ENCODE data around the gene ABCD2.

The ABCD2 gene

GRCh38 chr12:39622306-39622705 is 2.7 kb upstream of the ABCD2 start:
- Histone ChIP-seq H3K27ac (no peak overlapping the region), H3K36me3 (replicated peaks) (no peaks in the 10 kb centered on the region), H3K27me3 (replicated peaks) (no peaks in the 10 kb centered on the region), H3K4me3 (ENCODE audit: low read depth, low read length) (no peak overlapping the region)
- TF ChIP-seq CTCF (IDR thresholded peaks at IDR 0.05; ENCODE audit: low read depth, low read length, missing control alignments): no peak
- DNase-seq: no peak
- in situ Hi-C loops (cut with HindIII; ENCODE audit: low pct_ligation_motif_present, low sequenced_read_pairs): no loop called here

GRCh38 chr12:39621670-39622069 is 2.1 kb upstream of the ABCD2 start:
- no peaks in the 10 kb centered on the region for H3K36me3 ChIP-seq (replicated peaks)
- no peaks in the 10 kb centered on the region for H3K27me3 ChIP-seq (replicated peaks)
- in situ Hi-C loops (cut with HindIII; ENCODE audit: low pct_ligation_motif_present, low sequenced_read_pairs): no loop called here
- DNase-seq: no peak
- no peak for TF ChIP-seq CTCF (IDR thresholded peaks at IDR 0.05; ENCODE audit: low read depth, low read length, missing control alignments)
- H3K4me3 ChIP-seq (ENCODE audit: low read depth, low read length): no peak overlapping the region
- H3K27ac ChIP-seq: no peak overlapping the region

GRCh38 chr12:39620659-39621658 is 1.4 kb upstream of the ABCD2 start:
- no peaks in the 10 kb centered on the region for H3K27me3 ChIP-seq (replicated peaks)
- no peak for DNase-seq
- no peak overlapping the region for H3K27ac ChIP-seq
- TF ChIP-seq CTCF (IDR thresholded peaks at IDR 0.05; ENCODE audit: low read depth, low read length, missing control alignments): no peak
- H3K36me3 ChIP-seq (replicated peaks): no peaks in the 10 kb centered on the region
- H3K4me3 ChIP-seq (ENCODE audit: low read depth, low read length): peak overlapping the region; percentile 64
- in situ Hi-C loops (cut with HindIII; ENCODE audit: low pct_ligation_motif_present, low sequenced_read_pairs): no loop called here

DNA sequence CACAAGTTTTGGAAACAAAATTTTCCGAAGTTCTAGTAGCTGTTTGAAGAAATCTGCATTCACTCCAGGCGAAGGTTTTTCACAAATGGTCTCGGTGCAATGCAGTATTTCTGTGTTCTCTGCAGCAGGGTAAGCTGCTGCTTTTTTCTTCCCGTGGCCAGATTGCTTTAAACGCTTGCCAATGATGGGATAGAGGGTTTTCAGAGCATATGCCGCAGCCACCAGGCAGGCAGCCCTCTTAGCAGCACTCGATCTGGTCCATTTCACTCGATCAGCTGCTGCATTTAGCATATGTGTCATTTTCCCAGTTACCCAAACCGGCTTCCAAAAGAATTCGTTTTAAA is 315 bp downstream of the ABCD2 start:
- Histone ChIP-seq H3K27ac (no peak overlapping the region), H3K36me3 (replicated peaks) (no peaks in the 10 kb centered on the region), H3K27me3 (replicated peaks) (no peaks in the 10 kb centered on the region), H3K4me3 (ENCODE audit: low read depth, low read length) (peak overlapping the region; percentile 64)
- DNase-seq: no peak
- in situ Hi-C loops (cut with HindIII; ENCODE audit: low pct_ligation_motif_present, low sequenced_read_pairs): no loop called here
- TF ChIP-seq CTCF (IDR thresholded peaks at IDR 0.05; ENCODE audit: low read depth, low read length, missing control alignments): no peak

DNA sequence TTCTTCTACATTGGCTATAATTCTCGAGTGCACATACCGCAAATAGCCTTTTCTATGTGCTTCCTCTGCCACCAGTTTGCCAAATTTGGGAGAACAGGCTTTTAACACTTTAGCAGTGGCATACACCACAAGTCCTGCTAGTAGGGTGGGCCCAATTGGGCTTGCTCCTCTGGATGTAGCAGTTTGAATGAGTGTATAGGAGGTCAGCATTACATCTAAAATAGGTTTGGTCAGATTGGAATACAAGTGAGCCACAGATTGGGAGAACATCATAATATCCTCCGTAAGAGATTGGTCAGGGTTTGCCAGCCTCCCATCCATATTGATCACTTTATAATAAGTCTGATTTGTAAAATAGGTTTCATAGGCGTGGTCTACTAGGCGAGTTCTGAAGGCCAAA is 902 bp downstream of the ABCD2 start:
- no peak overlapping the region for H3K27ac ChIP-seq
- H3K36me3 ChIP-seq (replicated peaks): no peaks in the 10 kb centered on the region
- DNase-seq: no peak
- H3K4me3 ChIP-seq (ENCODE audit: low read depth, low read length): no peak overlapping the region
- no peaks in the 10 kb centered on the region for H3K27me3 ChIP-seq (replicated peaks)
- TF ChIP-seq CTCF (IDR thresholded peaks at IDR 0.05; ENCODE audit: low read depth, low read length, missing control alignments): no peak
- in situ Hi-C loops (cut with HindIII; ENCODE audit: low pct_ligation_motif_present, low sequenced_read_pairs): no loop called here
